ENCODE results near the gene CHSY1.

Gene CHSY1

DNA sequence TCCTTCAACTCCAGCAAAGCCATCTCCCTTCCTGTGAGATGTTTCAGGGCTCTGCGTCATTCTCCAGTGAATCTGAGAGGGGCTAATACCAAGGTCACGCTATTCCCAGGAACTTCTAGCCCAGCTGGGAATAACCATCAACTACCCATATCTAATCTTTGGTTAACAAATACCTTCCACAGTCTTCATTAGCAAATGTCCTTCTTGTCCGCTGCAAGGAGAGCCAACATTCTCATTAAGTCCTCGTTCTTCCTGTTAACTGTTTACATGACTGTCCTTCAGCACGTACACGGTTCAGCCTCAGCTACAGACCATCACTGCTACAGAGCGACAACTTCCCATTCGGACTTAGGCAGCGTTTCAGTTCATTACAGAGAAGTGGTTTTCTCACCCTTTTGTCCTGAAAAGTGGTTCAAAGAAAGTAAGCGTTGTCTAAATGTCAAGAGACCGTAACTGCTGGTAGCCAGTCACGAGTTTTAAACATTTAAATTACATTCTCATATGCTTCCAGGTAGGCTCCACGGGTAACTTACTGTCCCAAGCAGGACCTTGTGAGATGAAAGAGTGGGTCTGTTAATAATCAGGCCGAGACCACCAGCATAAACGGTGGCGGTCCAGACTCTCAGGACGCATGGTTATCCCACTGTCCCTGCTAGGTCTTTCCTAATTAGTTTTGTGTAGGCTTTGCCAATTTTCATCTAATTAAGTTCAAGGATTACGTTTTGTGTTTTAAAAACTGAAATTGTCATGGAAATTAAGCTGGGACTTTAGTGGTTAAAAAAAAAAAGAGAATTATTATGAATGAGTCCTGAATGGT, 63.8 kb downstream of the CHSY1 start:
- DNase-seq (ENCODE audit: low read depth) = no peak

DNA sequence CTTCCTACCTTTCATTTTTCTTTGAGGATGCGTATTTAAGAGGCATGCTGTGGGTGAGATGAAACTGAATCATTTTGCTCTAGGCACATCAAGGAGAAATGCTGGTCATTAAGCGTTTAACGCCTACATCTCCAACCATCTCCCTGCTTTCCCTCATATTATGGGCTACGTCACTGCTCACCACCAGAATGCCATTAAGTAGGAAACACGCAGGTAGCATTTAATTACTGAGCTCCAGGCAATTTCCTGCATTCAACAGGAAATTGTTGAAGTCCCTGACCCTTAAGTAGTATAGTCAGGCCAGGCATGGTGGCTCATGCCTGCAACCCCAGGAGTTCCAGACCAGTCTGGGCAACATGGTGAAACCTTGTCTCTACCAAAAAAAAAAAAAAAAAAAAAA, 66.1 kb downstream of the CHSY1 start:
- DNase-seq (ENCODE audit: low read depth) = no peak

DNA sequence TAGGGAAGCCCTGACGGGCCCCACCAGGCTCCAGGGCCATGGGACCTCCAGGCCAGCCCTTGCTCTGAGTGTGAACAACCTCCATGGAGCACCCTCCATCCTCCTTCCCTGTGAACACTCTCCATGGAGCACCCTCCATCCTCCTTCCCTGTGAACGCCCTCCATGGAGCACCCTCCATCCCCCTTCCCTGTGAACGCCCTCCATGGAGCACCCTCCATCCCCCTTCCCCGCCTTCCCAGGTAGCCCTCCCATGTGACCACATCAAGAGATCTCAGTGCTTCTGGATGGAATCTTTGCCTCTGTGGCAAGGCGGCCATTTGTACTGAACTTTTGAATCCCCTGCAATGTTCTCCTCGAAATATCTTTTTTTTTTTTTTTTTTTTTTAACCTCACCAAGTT, 66.5 kb downstream of the CHSY1 start:
- DNase-seq (ENCODE audit: low read depth) = no peak

DNA sequence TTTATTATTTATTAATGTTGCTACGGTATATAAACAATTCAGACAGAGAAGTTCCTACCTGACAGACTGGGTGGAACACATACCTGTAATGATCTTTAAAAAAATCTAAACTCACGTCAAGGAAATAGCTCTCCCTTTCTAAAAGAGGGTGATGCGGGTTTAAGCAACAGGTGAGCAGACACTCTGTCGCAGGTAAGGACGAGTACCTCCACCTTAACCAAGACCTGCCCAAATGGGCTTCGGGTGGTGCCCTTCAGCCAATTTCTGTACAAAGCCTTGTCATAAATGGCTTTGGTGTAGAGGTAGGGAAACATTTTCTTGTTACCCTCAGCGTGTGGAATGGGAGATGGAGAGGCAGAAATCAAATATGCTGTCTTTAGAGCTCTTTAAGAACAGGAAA, 67.0 kb downstream of the CHSY1 start:
- DNase-seq (ENCODE audit: low read depth) = no peak

DNA sequence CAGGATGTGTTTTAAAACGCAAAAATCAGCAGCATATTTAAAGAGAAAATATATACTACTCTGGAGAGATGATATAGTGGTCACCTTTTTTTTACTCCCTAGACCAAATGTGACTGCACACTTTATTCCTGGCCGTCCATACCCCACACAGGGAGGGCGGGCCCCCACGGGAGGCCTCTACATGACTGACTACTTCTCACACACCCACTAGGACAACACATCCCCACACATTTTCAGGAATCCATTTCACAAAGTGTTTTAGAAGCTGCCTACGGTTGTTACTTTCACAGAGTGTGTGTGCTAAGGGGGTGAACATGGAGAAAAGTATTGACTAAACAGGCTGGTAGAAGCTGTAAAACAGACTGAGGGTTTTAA, 67.9 kb downstream of the CHSY1 start:
- no peak for DNase-seq (ENCODE audit: low read depth)

DNA sequence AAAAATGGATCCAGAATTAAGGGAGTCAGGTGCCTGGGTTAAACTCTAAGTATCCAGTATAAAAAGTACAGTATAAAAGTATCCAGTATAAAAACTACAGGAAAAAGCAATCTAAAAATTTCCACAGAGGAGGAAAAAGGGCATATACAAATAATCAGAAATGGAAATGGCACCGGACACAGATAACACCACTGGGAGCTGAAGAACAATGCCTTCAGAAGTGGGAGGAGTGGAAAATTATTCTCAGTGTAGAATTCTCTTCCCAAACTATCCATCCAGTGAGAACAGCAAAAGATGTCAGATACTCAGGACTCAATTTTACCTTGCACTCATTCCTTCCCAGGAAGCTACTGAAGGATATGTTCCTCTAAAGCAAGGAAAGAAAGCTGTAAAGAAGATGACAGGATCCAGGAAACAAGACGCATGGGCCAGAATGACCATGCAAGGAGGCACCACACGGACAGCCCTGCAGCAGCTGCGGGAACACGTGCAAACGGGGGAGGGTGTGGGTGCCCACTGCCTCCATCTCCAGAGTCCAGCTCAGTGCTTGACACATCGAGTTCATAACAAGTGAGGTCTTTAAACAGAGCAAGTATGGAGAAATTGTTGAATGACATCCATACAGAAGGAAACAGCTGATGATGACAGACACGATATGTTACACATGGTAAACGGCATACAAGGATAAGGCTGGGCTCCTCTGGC, 68.5 kb downstream of the CHSY1 start:
- no peak for DNase-seq (ENCODE audit: low read depth)

DNA sequence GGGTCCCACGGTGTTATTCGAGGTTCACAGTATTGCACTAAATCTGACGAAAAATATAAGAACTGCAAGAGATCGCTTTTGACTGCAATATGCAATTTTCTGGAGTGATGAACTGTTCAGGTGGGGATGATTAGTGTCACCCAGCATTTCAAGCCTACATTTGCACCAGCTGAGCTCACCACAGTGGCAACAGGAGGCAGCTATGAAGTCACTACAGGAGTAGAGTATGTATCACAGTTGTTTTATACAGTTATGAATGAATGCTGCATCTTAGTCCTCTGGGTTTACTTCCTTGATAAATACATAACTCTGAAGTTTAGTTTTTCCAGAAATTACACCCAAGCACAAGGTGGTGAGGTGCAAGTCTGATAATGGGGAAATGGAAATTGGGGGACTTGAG, 69.6 kb downstream of the CHSY1 start:
- DNase-seq (ENCODE audit: low read depth) = no peak

DNA sequence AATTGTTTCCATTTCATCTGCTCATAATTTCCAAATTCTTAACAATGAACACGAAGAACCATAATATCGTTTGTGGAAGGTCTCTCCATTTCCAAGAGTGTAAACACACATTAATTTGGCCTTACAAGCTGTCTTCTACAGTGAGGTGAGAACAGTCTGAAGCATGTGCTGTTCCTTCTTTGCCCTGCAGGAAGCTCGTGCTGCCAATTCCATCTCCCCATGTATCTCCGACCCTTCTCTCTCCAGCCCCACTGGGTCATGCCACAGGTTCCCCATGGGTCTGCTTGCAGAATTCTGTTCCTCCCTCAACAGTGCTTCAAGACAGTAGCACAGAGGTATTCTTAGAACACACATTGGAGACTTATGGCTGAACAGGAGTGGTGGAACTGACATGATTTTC, 70.5 kb downstream of the CHSY1 start:
- no peak for DNase-seq (ENCODE audit: low read depth)

DNA sequence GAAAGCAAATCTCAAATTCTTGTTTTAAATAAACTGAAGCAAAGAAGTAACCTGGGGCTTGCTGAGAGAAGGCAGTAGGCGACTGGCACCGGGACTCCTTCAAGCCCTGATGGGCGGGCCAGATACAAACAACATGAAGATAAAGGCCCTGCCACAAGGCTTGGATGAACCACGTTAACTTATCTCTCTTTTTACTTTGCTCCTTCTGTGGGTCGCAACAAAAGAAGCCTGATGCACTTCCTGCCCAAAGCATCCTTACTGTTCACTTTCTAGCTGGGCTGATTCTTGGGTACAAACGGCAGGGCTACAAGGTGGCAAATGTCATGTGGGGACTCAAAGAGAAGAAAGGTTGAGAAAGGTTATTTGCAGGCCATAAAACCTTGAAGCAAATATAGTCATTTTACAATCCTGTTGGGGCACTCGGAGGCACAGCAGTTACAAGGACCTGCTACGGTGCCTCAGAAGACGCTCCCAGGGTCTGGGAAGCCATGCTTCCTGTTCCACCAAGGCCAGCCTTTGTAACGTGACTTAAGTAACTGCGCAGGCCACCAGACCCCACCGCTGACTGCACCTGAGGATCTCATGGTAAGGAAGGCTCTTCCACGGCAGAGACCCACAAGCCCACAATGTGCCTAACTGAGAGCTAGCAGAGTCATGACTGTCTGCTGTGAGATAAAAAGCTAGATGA, 71.1 kb downstream of the CHSY1 start:
- no peak for DNase-seq (ENCODE audit: low read depth)

DNA sequence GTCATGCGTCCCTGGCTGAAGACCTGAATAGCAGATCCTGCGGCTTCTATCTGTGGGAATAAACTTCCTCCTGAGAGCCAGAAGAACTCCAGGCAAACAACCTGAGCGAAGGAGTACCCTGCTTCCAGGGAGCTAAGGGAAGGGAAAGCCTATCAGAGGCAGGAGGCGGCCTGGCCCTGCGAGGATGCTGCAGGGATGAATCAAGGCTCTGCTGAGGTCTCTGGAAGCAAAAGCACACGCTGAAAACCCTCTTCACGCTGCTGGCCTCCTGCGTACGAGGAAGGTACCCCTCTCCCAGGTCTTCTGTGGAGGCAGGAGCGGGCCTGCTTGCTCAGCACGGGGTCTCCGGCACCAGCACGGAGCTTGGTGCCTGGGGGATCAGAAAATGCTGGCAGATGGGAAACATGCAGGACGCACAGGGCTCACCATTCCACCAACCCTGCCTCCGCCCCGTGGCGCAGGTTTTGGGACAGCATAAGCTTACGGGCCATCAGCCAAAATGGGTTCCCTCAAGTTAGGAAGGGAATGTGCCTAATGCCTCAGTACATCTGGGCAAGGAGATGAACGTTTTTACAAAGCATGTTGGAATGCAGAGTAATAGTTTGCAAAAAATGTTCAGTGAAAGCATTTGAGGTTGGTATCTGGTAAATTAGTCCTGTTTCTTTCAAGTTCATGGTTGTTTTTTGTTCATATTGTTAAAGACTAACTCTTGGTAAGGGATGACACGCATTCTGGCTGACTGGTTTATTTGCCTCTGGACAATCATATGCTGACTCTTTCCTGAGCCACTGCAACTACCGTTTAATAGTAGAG, 72.3 kb downstream of the CHSY1 start:
- no peak for DNase-seq (ENCODE audit: low read depth)

DNA sequence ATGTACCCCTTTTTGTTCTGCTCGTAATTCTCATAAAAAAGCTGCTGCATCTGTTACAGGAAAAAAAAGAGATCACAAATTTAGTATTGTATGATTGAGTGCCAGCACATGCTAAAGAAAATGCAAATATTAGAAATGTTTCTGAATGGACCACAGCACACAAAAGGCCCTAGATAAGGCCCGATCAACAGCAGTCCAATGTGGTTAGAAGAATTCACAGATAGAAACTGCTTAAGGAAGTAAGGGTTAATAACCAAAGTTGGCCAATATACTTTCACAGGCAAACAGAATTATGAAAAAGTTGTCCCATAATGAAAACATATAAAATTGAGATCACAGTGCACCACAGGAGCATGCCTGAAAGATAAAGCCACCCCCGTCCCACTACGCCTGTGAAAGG, 72.9 kb downstream of the CHSY1 start:
- no peak for DNase-seq (ENCODE audit: low read depth)

DNA sequence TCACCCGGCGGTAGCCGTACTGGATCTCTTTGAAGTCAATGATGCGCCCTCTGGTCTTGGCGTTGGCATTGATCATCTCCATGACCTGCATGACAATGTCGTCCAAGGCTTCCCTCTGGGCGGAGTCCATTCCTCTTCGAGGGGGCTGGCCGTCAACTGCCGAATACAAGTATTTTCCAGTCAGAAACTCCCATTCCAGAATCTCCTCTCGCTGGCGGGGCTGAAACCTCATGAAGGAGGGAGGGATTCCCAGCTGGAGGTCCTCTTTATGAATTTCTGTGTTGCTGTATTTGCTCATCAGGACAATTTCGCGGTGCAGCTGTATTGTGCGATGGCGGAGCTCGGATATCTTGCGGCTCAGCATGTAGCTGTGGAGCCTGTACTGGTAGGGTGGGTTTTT, 73.4 kb downstream of the CHSY1 start:
- DNase-seq (ENCODE audit: low read depth) = no peak

DNA sequence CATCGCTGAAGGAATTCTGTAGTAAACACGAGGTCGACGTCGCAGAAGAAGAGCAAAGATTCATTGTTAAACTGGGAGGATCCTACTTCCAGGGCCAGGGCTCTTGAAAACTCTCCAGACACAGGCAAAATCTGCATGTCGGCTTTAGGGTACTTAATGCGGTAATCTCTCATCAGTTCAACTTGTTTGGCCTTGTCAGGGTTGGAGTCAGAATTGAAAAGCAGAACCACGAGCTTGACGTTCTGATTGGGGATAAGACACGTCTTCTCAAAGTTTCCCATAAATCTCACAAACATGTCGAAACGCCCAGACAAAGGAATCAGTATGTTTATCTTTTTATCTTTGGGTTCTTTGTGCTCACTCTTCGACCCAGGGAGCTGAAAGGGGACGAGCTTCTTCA, 74.0 kb downstream of the CHSY1 start:
- no peak for DNase-seq (ENCODE audit: low read depth)

DNA sequence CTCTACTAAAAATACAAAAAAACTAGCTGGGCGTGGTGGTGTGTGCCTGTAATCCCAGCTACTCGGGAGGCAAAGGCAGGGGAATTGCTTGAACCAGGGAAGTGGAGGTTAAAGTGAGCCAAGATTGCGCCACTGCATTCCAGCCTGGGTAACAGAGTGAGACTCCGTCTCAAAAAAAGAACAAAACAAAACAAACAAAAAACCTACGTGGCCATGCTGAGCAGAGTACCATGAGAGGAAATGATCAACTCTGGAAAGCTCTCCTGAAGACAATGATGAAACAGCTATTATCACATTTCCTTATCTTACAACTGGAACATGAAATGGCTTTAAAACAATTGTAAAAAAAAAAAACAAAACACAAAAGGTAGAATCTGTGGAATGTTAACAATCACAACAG, 75.2 kb downstream of the CHSY1 start:
- DNase-seq (ENCODE audit: low read depth) = no peak

DNA sequence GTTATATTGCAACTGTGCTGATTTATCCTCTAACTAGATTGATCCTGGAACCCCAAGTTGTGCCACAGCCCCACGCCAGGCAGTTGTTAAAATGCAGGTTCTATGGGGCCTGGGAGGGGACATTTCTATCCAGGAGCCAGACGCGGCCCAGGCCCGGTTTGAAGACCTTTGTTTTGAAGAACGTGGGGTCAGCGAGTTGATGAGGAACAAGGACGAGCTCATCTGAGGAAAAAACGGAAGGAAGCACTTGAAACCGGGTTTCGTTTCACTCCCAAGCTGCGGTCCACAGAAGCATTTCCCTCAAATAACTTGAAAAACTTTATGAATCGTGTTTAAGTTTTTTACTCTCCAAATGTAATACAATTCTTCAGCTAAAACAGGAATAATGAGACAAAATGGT, 76.4 kb downstream of the CHSY1 start:
- DNase-seq (ENCODE audit: low read depth) = no peak

DNA sequence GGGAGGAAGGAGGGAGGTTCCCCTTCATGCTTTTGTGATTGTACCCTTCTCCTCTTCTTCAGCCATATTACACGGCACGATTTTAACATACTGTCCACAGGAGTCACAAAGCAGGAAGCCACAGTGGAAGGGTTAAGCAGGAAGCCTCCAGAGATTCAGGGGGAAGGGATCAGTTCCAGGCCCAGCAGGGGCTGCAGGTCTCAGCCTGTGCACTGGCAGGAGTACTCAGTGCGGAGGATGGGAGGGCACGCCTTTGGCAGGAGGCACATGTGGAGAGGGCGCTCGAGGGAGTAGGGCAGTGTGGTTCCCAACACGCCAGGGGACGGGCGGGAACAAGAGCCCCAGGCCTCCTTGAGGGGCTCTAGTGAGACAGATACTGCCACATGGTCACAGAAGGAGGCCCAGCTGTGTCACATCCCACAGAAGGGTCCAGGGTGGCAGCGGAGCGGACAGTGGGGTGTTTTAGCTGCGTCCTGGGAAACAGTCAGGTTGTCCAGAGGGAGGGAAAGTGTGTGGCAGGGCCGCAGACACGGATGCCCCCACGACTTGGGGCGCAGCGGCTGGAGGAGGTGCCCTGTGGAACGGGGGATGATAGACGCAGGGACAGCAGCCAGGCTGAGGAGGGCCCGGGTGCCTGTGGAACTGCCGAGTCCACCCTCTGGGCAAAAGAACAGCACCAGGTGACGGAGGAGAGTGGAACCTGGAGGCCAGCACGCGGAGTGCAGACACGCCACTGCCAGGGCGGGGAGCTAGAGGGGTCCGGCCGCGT, 77.5 kb downstream of the CHSY1 start:
- DNase-seq (ENCODE audit: low read depth) = no peak

DNA sequence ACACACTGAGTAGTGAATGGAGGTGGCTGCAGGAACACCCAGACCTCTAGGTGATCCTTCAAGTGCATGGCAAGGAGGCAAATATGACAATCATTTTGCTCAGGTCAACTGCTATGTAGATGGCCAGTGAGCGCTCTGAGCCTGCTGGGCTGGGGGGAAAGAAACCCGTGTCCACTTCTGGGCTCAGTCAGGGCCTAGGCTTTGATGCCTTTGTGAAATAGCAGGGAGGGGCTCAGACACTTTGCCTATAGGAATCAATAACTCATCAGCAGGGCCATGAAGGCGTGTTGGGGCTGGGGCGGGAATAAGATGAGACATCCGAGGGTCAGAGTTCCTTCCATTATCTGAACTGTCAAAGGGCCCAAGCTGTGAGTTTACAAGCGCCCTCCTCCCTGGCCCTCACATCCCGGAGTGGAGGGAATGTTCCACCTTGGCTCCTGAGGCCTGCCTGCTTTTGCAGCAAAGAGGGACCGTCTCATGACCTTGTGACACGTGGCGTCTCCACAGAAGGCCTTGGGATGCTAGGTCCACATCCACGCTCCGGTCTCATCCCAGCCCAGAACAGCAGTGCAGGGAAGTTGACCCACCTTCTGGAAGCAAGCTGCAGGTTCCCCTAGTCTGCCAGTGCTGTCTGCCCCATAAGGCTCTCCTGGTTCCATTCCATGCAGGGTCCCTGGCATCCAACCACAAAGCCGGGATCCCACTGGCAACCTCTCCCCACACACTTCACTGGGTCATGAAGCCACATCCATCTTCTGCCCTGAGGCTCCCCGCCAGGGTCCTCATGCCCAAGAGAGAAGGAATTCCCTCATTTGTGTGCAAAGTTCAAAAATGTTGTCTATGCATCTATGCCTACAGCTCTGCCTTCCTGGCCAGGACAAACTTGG, 78.4 kb downstream of the CHSY1 start:
- DNase-seq (ENCODE audit: low read depth) = no peak

DNA sequence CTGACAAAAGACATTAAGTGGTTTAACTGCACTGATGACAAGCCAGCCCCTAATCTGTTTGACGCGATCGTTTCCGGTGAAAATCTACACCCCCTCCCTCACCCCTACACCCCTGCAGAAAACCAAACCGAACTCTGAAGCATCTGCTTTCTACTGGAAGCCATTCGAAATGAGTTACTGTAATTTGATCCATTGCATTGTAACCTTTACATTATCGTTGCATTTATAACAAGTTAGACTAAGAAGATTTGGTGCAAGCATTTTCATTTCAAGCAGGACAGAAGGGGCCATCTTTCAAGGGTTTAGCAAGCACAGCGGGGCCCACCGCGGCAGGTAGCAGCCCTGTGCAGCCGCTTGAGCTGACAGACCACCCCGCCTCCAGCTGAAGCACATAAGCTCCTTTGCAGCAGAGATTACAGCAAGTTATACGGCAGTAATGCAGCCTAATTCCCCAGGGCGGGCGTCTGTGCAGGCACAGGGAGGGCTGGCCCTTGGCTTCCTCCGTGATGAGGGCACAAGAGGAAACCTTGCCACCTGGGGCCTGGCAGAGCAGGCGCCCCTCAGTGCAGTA, 79.3 kb downstream of the CHSY1 start:
- DNase-seq (ENCODE audit: low read depth) = no peak

DNA sequence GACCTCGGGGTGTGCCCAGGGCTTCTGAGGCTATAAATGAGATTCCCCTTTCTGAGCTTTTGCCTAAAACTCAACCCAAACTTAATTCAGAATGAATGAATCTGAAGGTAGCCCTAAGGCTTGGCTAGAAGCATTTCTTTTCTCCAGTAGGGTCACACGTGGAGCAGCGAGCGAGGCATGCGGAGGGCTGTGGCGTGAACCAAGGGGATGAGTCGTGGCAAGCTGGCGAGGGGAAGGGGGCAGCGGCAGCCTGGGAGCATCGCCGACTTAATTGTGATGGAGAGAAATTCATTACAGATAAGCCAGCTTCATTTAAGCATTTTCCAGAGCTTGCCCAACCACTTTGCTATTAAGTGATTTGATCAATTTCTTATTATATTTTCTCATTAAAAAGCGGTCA, 79.9 kb downstream of the CHSY1 start:
- no peak for DNase-seq (ENCODE audit: low read depth)

Data from activated T-helper 9 cell treated with anti-CD3 and anti-CD28 coated beads, Interleukin-2, amount 50 U/mL, for 16 hours (primary cell).